LNCaP clone FGC (cell line): ENCODE data around the gene HJURP.

Experiments
- DNase-seq: peaks from one replicate; pipeline ENCODE4 v3.0.0-alpha.2; 2011; ENCODE audit warnings: low read depth
- H3K4me3 ChIP-seq: 2 replicates; pipeline ENCODE4 v1.5.1; 2011; ENCODE audit warnings: mild to moderate bottlenecking, low read depth, low read length, control low read depth
- CTCF ChIP-seq: IDR thresholded peaks from 2 replicates; pipeline ENCODE4 v1.5.1; 2012; ENCODE audit warnings: mild to moderate bottlenecking; ENCODE audit not compliant: control insufficient read depth, insufficient read depth; ENCODE audit errors: extremely low read depth

HJURP gene

GRCh38 chr2:233794128-233794658 is 60.1 kb downstream of the HJURP start:
- H3K4me3 ChIP-seq = no peak overlapping the region
- DNase-seq = no peak
- no peak for TF ChIP-seq CTCF

- no peak for TF ChIP-seq CTCF
- H3K4me3 ChIP-seq = no peak overlapping the region
- no peak for DNase-seq
These were observed 60.7 kb downstream of the HJURP start for GRCh38 chr2:233793465-233794127.

- no peak overlapping the region for H3K4me3 ChIP-seq
- no peak for DNase-seq
- TF ChIP-seq CTCF = no peak
These were observed 61.6 kb downstream of the HJURP start for GRCh38 chr2:233792720-233793119.

GRCh38 chr2:233791883-233792329 is 62.4 kb downstream of the HJURP start:
- no peak for DNase-seq
- H3K4me3 ChIP-seq = no peak overlapping the region
- no peak for TF ChIP-seq CTCF

- no peak for TF ChIP-seq CTCF
- no peak overlapping the region for H3K4me3 ChIP-seq
- no peak for DNase-seq
These were observed 63.0 kb downstream of the HJURP start for GRCh38 chr2:233791151-233791882.

- no peak for DNase-seq
These were observed 64.8 kb downstream of the HJURP start for GRCh38 chr2:233789554-233789953.

More at GRCh38 chr2:233789554-233789953, 64.8 kb downstream of the HJURP start:
- H3K4me3 ChIP-seq = no peak overlapping the region
- TF ChIP-seq CTCF = no peak
